OCI-LY3 (cell line): Measurements from ENCODE around the gene ALOX12B.

Source experiments
- H2AFZ ChIP-seq: fragments of 200-600, 300-600 bp; shearing (Covaris generic); 2 replicates; pipeline ENCODE4 v1.6.0; 2014; ENCODE audit warnings: antibody characterized with exemption, low read depth, low read length
- H3K27ac ChIP-seq: fragments of 200-600, 300-600 bp; sonication (generic); 2 replicates; pipeline ENCODE4 v1.5.1; 2014; ENCODE audit warnings: mild to moderate bottlenecking, low read length, moderate library complexity, mixed read lengths
- H3K27me3 ChIP-seq: fragments of 200-600, 300-600 bp; sonication (generic); 2 replicates; pipeline ENCODE4 v1.6.1; 2014; ENCODE audit warnings: low read depth, low read length, mixed read lengths
- H3K36me3 ChIP-seq: fragments of 200-600, 300-600 bp; sonication (generic); replicated peaks from 2 replicates; pipeline ENCODE3; 2014; ENCODE audit warnings: low read depth, low read length, mixed read lengths
- H3K4me1 ChIP-seq: fragments of 300-600, 200-600 bp; sonication (generic); 2 replicates; pipeline ENCODE4 v1.6.1; 2014; ENCODE audit warnings: low read length, mixed read lengths
- H3K4me2 ChIP-seq: fragments of 200-600, 300-600 bp; sonication (generic); 2 replicates; pipeline ENCODE4 v1.6.1; 2014; ENCODE audit warnings: low read length, mixed read lengths
- H3K4me3 ChIP-seq: fragments of 300-600, 200-600 bp; sonication (generic); 2 replicates; pipeline ENCODE4 v1.5.1; 2014; ENCODE audit warnings: antibody characterized with exemption, mild to moderate bottlenecking, low read length, moderate library complexity
- H3K79me2 ChIP-seq: fragments of 300-600, 200-600 bp; shearing (Covaris generic); 2 replicates; pipeline ENCODE4 v1.6.1; 2014; ENCODE audit warnings: mild to moderate bottlenecking, low read length, mixed read lengths
- H3K9ac ChIP-seq: fragments of 300-600, 200-600 bp; shearing (Covaris generic); 2 replicates; pipeline ENCODE4 v1.6.0; 2014; ENCODE audit warnings: mild to moderate bottlenecking, low read length, moderate library complexity
- H3K9me3 ChIP-seq: fragments of 200-600, 300-600 bp; shearing (Covaris generic); 2 replicates; pipeline ENCODE4 v1.6.1; 2014; ENCODE audit warnings: low read length, mixed read lengths; ENCODE audit not compliant: insufficient read depth
- H4K20me1 ChIP-seq: fragments of 200-600, 300-600 bp; sonication (generic); 2 replicates; pipeline ENCODE4 v1.6.1; 2016; ENCODE audit warnings: low read length, mixed read lengths; ENCODE audit not compliant: insufficient read depth
- EZH2phosphoT487 ChIP-seq: fragments of 200-600 bp; shearing (Covaris generic); IDR thresholded peaks from 2 replicates; pipeline ENCODE4 v1.6.1; 2018; ENCODE audit warnings: antibody characterized with exemption, mixed run types, low read depth
- TF ChIP-seq, protein P1 (sequence below): fragments of 200-600, 300-600 bp; sonication (generic); IDR thresholded peaks from 2 replicates; pipeline ENCODE4 v1.5.1; 2014; ENCODE audit warnings: antibody characterized with exemption, low read length, low read depth

Gene ALOX12B

GRCh38 chr17:8056232-8056975, 31.1 kb downstream of the ALOX12B start:
- Histone ChIP-seq H3K79me2 (no peaks in the 10 kb centered on the region), H3K9me3 (no peaks in the 10 kb centered on the region), H3K27me3 (peaks cover 12% of the 10 kb centered on the region), H4K20me1 (no peaks in the 10 kb centered on the region), H3K9ac (no peak overlapping the region), H3K4me3 (no peak overlapping the region), H3K4me2 (no peak overlapping the region), H2AFZ (no peak overlapping the region), H3K36me3 (no peaks in the 10 kb centered on the region), H3K4me1 (peaks cover 30% of the 10 kb centered on the region), H3K27ac (no peak overlapping the region)
- TF ChIP-seq, protein P1, sequence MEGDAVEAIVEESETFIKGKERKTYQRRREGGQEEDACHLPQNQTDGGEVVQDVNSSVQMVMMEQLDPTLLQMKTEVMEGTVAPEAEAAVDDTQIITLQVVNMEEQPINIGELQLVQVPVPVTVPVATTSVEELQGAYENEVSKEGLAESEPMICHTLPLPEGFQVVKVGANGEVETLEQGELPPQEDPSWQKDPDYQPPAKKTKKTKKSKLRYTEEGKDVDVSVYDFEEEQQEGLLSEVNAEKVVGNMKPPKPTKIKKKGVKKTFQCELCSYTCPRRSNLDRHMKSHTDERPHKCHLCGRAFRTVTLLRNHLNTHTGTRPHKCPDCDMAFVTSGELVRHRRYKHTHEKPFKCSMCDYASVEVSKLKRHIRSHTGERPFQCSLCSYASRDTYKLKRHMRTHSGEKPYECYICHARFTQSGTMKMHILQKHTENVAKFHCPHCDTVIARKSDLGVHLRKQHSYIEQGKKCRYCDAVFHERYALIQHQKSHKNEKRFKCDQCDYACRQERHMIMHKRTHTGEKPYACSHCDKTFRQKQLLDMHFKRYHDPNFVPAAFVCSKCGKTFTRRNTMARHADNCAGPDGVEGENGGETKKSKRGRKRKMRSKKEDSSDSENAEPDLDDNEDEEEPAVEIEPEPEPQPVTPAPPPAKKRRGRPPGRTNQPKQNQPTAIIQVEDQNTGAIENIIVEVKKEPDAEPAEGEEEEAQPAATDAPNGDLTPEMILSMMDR: no peak
- no peak for TF ChIP-seq EZH2phosphoT487

- H2AFZ ChIP-seq: no peak overlapping the region
These were observed 31.7 kb downstream of the ALOX12B start for GRCh38 chr17:8055851-8056231.

DNA sequence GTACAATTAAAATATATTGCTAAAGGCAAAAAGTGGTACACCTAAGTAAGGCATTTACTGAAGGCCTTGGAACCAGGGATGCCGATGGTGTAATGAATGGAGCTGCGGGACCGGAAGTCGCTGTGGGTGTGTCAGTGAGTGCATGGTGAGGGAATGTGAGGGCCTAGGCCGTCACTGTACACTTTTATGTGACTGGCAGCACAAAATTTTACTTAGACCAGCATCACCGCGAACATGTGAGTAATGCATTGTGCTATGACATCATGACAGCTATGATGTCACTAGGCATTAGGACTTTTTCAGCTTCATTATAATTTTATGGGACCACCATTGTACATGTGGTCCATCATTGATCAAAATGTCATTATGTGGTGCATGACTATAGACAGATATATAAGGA, 33.9 kb downstream of the ALOX12B start:
- H3K79me2 ChIP-seq: no peaks in the 10 kb centered on the region
- TF ChIP-seq, protein P1: no peak
- no peak for TF ChIP-seq EZH2phosphoT487
- no peaks in the 10 kb centered on the region for H3K27me3 ChIP-seq
- no peaks in the 10 kb centered on the region for H3K36me3 ChIP-seq
- H3K9ac ChIP-seq: no peak overlapping the region
- no peak overlapping the region for H3K4me2 ChIP-seq
- H4K20me1 ChIP-seq: no peaks in the 10 kb centered on the region
- no peak overlapping the region for H3K4me3 ChIP-seq
- H3K9me3 ChIP-seq: no peaks in the 10 kb centered on the region
- peaks cover 10% of the 10 kb centered on the region; the same call in 1 of the 2 replicates for H3K4me1 ChIP-seq
- no peak overlapping the region for H2AFZ ChIP-seq
- H3K27ac ChIP-seq: no peak overlapping the region

More at GRCh38 chr17:8055851-8056231, 31.7 kb downstream of the ALOX12B start:
- no peaks in the 10 kb centered on the region for H4K20me1 ChIP-seq
- H3K9ac ChIP-seq: no peak overlapping the region
- H3K9me3 ChIP-seq: no peaks in the 10 kb centered on the region
- peaks cover 24% of the 10 kb centered on the region for H3K4me1 ChIP-seq
- no peak overlapping the region for H3K27ac ChIP-seq
- TF ChIP-seq, protein P1: no peak
- TF ChIP-seq EZH2phosphoT487: no peak
- H3K4me2 ChIP-seq: no peak overlapping the region
- peaks cover 8% of the 10 kb centered on the region for H3K27me3 ChIP-seq
- H3K4me3 ChIP-seq: no peak overlapping the region
- no peaks in the 10 kb centered on the region for H3K79me2 ChIP-seq
- no peaks in the 10 kb centered on the region for H3K36me3 ChIP-seq

GRCh38 chr17:8052256-8053252, 35.0 kb downstream of the ALOX12B start:
- Histone ChIP-seq H2AFZ (no peak overlapping the region), H3K27ac (no peak overlapping the region), H3K4me1 (peaks cover 5% of the 10 kb centered on the region; the same call in 1 of the 2 replicates), H3K9ac (no peak overlapping the region), H3K4me3 (no peak overlapping the region), H3K27me3 (no peaks in the 10 kb centered on the region), H3K4me2 (no peak overlapping the region), H4K20me1 (no peaks in the 10 kb centered on the region), H3K36me3 (no peaks in the 10 kb centered on the region), H3K79me2 (no peaks in the 10 kb centered on the region), H3K9me3 (no peaks in the 10 kb centered on the region)
- TF ChIP-seq EZH2phosphoT487: no peak
- TF ChIP-seq, protein P1: no peak
